Fibroblast of villous mesenchyme (primary cell): ENCODE results near the gene SPATA2L. TPM values are rescaled to one million over a fixed set of nuclear protein-coding genes. Genes with fewer than 3 reads are reported as not detected.

Experiments
- DNase-seq: peaks from one replicate; pipeline ENCODE4 v3.0.0-alpha.2; 2010; ENCODE audit warnings: low read depth
- H3K4me3 ChIP-seq: 2 replicates; pipeline ENCODE4 v1.5.1; 2011; ENCODE audit warnings: low read depth, mild to moderate bottlenecking, low read length
- total RNA-seq: library from RNA; depleted of rRNA; stranded (reverse); fragments of >200 nt; gene quantifications from 2 replicates; pipeline ENCODE4 v1.2.3, GENCODE V29; 2012
- TF ChIP-seq, protein P1 (sequence below): IDR thresholded peaks from 2 replicates; pipeline ENCODE4 v1.5.1; 2012; ENCODE audit warnings: low read depth, mild to moderate bottlenecking, low read length; ENCODE audit not compliant: insufficient read depth

SPATA2L gene
- total RNA-seq, 1 donor, result 9.5 TPM

DNA sequence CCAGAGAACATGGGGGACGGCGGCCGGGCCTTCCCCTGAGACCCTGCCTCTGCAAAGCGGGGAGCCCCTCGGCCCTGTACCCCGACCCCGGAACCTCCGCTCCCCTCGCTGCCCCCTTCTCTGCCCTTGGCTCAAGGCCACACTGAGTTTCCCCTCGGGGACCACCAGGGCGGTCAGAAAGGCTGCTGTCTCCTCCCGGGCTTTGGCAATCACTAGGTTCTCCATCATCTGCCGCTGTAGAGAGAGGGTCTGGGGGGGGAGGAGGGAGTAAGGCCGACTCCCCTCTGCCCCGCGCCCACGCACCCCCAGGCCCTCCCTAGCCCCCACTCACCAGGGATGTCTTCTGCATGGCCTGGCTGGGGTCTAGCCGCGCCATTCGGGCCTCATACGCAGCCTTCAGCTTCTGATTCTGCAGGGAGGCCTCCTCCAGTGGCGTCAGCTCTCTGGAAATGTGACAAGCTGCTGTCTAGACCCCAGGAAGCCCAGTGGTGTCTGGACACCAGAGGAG is 10.8 kb upstream of the SPATA2L start:
- H3K4me3 ChIP-seq, result peak overlapping the region; percentile 51
- DNase-seq, result peak; percentile 17
- TF ChIP-seq, protein P1, sequence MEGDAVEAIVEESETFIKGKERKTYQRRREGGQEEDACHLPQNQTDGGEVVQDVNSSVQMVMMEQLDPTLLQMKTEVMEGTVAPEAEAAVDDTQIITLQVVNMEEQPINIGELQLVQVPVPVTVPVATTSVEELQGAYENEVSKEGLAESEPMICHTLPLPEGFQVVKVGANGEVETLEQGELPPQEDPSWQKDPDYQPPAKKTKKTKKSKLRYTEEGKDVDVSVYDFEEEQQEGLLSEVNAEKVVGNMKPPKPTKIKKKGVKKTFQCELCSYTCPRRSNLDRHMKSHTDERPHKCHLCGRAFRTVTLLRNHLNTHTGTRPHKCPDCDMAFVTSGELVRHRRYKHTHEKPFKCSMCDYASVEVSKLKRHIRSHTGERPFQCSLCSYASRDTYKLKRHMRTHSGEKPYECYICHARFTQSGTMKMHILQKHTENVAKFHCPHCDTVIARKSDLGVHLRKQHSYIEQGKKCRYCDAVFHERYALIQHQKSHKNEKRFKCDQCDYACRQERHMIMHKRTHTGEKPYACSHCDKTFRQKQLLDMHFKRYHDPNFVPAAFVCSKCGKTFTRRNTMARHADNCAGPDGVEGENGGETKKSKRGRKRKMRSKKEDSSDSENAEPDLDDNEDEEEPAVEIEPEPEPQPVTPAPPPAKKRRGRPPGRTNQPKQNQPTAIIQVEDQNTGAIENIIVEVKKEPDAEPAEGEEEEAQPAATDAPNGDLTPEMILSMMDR, result no peak

DNA sequence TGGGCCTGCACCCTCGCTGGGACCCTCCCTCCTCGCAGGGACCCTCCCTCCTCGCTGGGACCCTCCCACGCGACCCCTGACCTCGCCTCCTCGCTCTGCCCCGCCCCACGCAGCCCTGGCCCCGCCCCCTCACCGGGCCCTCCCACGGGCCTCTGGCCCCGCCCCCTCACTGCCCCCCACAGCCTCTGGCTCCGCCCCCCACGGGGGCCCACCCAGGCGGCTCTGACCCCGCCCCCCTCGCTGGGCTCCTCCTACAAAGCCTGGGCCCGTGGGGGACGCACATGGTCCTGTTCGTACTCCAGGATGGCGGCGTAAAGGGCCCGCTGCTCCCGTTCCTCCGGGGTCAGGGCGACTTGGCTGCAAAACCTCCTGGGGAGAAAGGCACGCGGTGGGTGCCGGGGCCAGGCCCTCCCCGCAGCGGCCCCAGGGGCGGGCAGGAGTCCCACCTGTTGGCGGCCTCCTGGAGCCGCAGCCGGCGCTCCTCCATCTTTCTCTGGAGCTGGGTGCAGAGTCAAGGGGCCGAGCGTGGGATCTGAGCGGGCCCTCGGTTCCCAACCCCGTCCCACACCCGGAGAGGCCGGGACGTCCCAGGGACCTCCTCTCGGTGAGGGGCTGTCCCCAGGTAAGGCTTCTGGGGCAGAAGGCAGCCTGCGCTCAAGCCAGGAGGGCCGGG is 10.2 kb upstream of the SPATA2L start:
- H3K4me3 ChIP-seq, result peak overlapping the region; percentile 51
- DNase-seq, result peak; percentile 42
- TF ChIP-seq, protein P1, result no peak

DNA sequence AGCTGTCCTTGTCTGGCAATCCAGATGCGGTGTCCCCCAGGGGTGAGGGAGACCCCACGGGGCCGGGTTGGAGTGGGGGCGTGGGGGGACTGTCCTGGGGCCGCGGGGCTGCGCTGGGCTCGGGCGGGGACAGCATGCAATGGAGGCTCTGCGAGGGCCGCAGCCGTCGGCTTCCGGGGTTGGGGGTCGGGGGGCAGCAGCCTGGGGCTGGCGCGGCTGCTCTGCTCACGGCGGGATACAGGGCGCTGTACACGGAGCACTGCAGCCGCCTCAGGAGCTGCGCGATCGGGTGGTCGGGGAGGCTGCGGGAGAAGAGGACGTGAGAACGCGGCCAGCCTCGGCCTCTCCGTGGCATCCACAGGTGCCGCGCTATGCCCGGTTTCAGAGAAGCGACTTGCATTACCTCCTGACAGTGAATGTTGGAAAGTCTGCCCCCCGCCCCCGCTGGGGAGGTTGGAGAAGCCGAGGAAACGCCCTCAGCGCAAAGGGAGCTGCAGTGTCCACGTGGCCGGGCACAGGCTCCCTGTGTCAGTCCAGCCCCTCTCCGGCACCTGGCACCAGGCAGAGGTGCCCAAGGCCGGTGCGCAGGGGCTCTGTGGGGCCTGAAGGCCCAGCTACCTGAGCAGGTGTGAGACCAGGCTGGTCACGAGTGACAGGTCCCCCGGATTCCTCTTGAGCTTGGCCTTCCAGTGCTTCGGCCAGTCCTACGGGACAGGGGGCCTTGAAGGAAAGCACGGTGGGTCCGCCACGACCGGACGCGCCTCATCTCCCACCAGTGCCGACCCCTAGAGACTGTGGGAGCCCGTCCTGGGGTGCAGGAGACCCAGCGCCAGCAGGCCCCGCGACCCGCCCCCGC is 9.4 kb upstream of the SPATA2L start:
- TF ChIP-seq, protein P1, result no peak
- H3K4me3 ChIP-seq, result no peak overlapping the region
- DNase-seq, result no peak

DNA sequence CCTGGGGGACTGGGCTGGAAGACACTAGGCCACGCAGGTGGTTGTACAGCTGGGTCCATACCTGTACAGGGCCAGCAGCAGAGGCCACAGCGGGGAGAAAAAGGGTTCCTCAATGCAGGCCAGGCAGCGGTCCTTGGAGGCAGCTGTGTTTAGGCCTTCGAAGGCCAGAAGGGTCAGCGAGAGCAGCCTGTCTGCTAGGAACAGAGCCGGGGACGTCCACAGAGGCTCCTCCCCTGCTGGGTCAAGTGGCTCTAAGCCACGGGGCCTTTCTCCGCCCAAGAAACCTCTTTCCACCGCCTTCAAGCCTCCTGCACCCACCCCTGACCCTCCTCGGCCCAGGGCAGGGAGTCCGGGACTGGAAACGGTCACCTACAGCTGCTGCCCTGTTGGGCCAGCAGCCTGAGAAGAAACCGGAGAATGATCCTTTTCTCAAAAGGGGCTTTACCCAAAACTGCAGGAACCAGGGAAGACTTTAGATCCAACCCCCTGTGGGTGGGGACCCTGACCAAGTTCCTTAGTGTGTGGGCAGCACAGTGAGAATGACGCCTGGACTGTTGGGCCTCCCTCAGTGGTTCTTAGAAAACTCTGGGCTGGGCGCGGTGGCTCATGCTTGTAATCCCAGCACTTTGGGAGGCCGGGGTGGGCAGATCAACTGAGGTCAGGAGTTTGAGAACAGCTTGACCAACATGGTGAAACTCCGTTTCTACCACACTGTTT is 8.4 kb upstream of the SPATA2L start:
- DNase-seq, result no peak
- TF ChIP-seq, protein P1, result no peak
- no peak overlapping the region for H3K4me3 ChIP-seq

DNA sequence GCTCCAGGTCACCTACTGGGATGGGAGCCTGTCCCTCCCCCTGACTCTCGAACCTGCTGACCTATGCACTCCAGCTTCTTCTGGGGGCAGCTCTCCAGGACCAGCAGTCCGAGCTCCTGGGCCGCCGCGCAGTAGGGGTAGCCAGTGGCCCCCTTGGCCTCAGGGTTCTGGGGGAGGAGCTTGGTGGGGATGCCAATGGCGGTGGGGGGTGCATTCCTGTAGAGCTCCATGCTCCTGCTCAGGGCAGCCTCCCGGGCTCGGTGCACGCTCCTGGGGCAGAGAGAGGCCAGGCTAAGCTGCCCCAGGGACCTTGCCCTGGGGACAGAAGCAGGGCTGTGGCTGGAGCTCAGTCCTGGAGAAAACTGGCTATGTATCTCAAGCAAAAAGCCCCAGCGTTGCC is 7.7 kb upstream of the SPATA2L start:
- DNase-seq, result no peak
- TF ChIP-seq, protein P1, result no peak
- H3K4me3 ChIP-seq, result no peak overlapping the region

DNA sequence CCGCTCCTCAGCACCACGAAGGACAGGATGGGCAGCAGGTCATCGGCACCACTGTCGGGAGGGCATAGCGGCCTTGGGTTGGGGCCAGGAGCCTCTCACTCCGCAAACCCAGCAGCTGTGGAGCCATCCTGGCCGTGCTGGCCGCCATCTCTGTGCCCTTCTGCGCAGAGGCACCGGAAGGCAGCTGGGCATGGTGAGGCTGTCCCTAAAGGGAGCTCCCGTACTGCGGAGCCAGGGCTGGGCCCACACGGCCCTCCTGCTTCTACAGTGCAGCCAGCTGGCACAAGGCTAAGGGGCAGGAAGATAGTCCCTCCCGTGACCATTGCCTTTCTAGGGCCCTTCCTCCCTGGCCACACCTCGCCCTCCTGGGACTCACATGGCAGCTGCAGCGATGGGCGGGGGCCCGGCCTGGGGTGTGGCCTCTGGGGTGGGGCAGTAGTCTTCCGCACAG is 7.0 kb upstream of the SPATA2L start:
- TF ChIP-seq, protein P1, result no peak
- DNase-seq, result no peak
- no peak overlapping the region for H3K4me3 ChIP-seq
